HCT116 (cell line): ENCODE data around the gene EXOC4. TPM values are rescaled to one million over a fixed set of nuclear protein-coding genes. Genes with fewer than 3 reads are reported as not detected.

Experiments
- ATAC-seq: fragments of 200-7000 bp; cut with Tn5 transposase; 2 replicates; pipeline ENCODE4 v1.9.1; 2020; ENCODE audit warnings: mild to moderate bottlenecking, moderate library complexity
- BruUV-seq: library from RNA; stranded (reverse); fragments of 400-500 nt; replicated peaks from 2 replicates; lab custom pipeline; 2021; lab: Mats Ljungman, UMichigan
- CTCF ChIA-PET: fragments of 300-600 bp; sonication (Branson Sonifier 250); formaldehyde crosslinking; loops from one replicate; lab custom pipeline; 2021; ENCODE audit warnings: antibody characterized with exemption; lab: Charles Lee
- POLR2A ChIA-PET: fragments of 300-600, 350-600 bp; sonication (Branson Sonifier 250); formaldehyde crosslinking; loops from one replicate; lab custom pipeline; 2021; ENCODE audit warnings: antibody characterized with exemption; lab: Charles Lee
- RAD21 ChIA-PET, 2 experiments: fragments of 300-600 bp; sonication (Branson Sonifier 250); formaldehyde crosslinking; loops; one replicate each; lab custom pipeline; 2023; ENCODE audit warnings: low total read pairs in 2 of 2; ENCODE audit not compliant: uncharacterized antibody in 2 of 2, unreplicated experiment in 2 of 2, low non-redundant PET in 1 of 2; lab: Charles Lee
- DNase-seq: peaks from one replicate; pipeline ENCODE4 v3.0.0-alpha.2; 2010; ENCODE audit warnings: low read depth, low spot score
- H2AFZ ChIP-seq: fragments of 200-600 bp; shearing (Covaris generic), sonication (generic); 2 replicates; pipeline ENCODE4 v1.6.1; 2017; ENCODE audit warnings: low read depth, mixed run types, mixed read lengths, antibody characterized with exemption, low read length; ENCODE audit not compliant: poor library complexity, severe bottlenecking
- H3K27ac ChIP-seq: 2 replicates; pipeline ENCODE4 v1.5.1; 2012; ENCODE audit warnings: low read depth, low read length
- H3K27me3 ChIP-seq: fragments of 200-600 bp; sonication (generic); 2 replicates; pipeline ENCODE4 v1.6.1; 2016; ENCODE audit warnings: mixed run types, low read length, mixed read lengths; ENCODE audit not compliant: insufficient read depth
- H3K36me3 ChIP-seq, 2 experiments: fragments of 200-500 bp in 1 of 2; fragments of 200-600 bp in 1 of 2; sonication (Bioruptor generic) in 1 of 2; sonication (generic) in 1 of 2; 2 replicates each; pipeline versions ENCODE4 v1.5.1 to v1.6.1; 2014 to 2016; ENCODE audit warnings: low read length in 2 of 2, inconsistent platforms in 1 of 2, mixed read lengths in 1 of 2, mixed run types in 1 of 2; ENCODE audit not compliant: insufficient read depth in 2 of 2, control insufficient read depth in 1 of 2
- H3K4me1 ChIP-seq, 2 experiments: fragments of 200-600 bp in 1 of 2; sonication (generic) in 1 of 2; 2 replicates each; pipeline versions ENCODE4 v1.5.1 to v1.6.1; 2012 to 2017; ENCODE audit warnings: low read length in 2 of 2, inconsistent platforms in 1 of 2, mild to moderate bottlenecking in 1 of 2, mixed read lengths in 1 of 2, mixed run types in 1 of 2, moderate library complexity in 1 of 2; ENCODE audit not compliant: insufficient read depth in 2 of 2, control insufficient read depth in 1 of 2
- H3K4me2 ChIP-seq: fragments of 200-600 bp; sonication (generic); 2 replicates; pipeline ENCODE4 v1.6.1; 2017; ENCODE audit warnings: mixed run types, low read length, mixed read lengths
- H3K4me3 ChIP-seq, 2 experiments: fragments of 200-600 bp in 1 of 2; sonication (generic) in 1 of 2; replicated peaks in 1 of 2; 2 replicates each; pipeline ENCODE4 v1.5.1; 2011 to 2016; ENCODE audit warnings: low read length in 2 of 2, control low read depth in 1 of 2, low read depth in 1 of 2, mild to moderate bottlenecking in 1 of 2, mixed read lengths in 1 of 2, mixed run types in 1 of 2
- H3K79me2 ChIP-seq: fragments of 200-600 bp; sonication (generic); 2 replicates; pipeline ENCODE4 v1.6.1; 2017; ENCODE audit warnings: mild to moderate bottlenecking, mixed run types, low read length, moderate library complexity, mixed read lengths; ENCODE audit not compliant: insufficient read depth
- H3K9ac ChIP-seq: fragments of 200-600 bp; sonication (generic); 2 replicates; pipeline ENCODE4 v1.6.1; 2016; ENCODE audit warnings: low read length, mixed read lengths
- H3K9me2 ChIP-seq: fragments of 200-600 bp; sonication (generic), shearing (Covaris generic); 2 replicates; pipeline ENCODE4 v1.6.1; 2017; ENCODE audit warnings: mixed run types, mild to moderate bottlenecking, moderate library complexity; ENCODE audit not compliant: insufficient read depth
- H3K9me3 ChIP-seq, 2 experiments: fragments of 200-500 bp in 1 of 2; fragments of 200-600 bp in 1 of 2; sonication (Bioruptor generic) in 1 of 2; sonication (generic) in 1 of 2; 2 replicates each; pipeline ENCODE4 v1.6.1; 2014 to 2017; ENCODE audit warnings: low read length in 2 of 2, mixed read lengths in 2 of 2, inconsistent platforms in 1 of 2, low read depth in 1 of 2, mild to moderate bottlenecking in 1 of 2, mixed run types in 1 of 2, moderate library complexity in 1 of 2; ENCODE audit not compliant: control insufficient read depth in 1 of 2, insufficient read depth in 1 of 2
- H4K20me1 ChIP-seq: fragments of 200-600 bp; sonication (generic), shearing (Covaris generic); 2 replicates; pipeline ENCODE4 v1.6.1; 2017; ENCODE audit warnings: mixed run types, mild to moderate bottlenecking, moderate library complexity; ENCODE audit not compliant: insufficient read depth
- CBX3 ChIP-seq: IDR thresholded peaks from 2 replicates; pipeline ENCODE4 v1.6.1; 2012; ENCODE audit warnings: low read depth
- CEBPB ChIP-seq: IDR thresholded peaks from 2 replicates; pipeline ENCODE4 v1.6.1; 2012; ENCODE audit warnings: low read depth
- EGR1 ChIP-seq: IDR thresholded peaks from 2 replicates; pipeline ENCODE4 v1.6.1; 2012; ENCODE audit warnings: low read depth
- ELF1 ChIP-seq: IDR thresholded peaks from 2 replicates; pipeline ENCODE4 v1.6.1; 2012; ENCODE audit warnings: low read depth, borderline replicate concordance
- FOSL1 ChIP-seq: IDR thresholded peaks from 2 replicates; pipeline ENCODE4 v1.6.1; 2012; ENCODE audit warnings: low read depth
- JUND ChIP-seq: IDR thresholded peaks from 2 replicates; pipeline ENCODE4 v1.6.1; 2012
- MAX ChIP-seq: IDR thresholded peaks from 2 replicates; pipeline ENCODE4 v1.6.1; 2012
- RAD21 ChIP-seq: IDR thresholded peaks from 2 replicates; pipeline ENCODE4 v1.6.1; 2012; ENCODE audit warnings: low read depth, mild to moderate bottlenecking
- SIN3A ChIP-seq: IDR thresholded peaks from 2 replicates; pipeline ENCODE4 v1.6.1; 2012; ENCODE audit warnings: low read depth
- SRF ChIP-seq: IDR thresholded peaks from 2 replicates; pipeline ENCODE4 v1.6.1; 2012; ENCODE audit warnings: low read depth
- TCF7L2 ChIP-seq: IDR thresholded peaks from 2 replicates; pipeline ENCODE4 v1.7.0; 2011; ENCODE audit warnings: borderline replicate concordance, inconsistent platforms; ENCODE audit not compliant: insufficient read depth, insufficient read length; ENCODE audit errors: extremely low read depth
- YY1 ChIP-seq: IDR thresholded peaks from 2 replicates; pipeline ENCODE4 v1.6.1; 2011; ENCODE audit warnings: low read length, low read depth, moderate library complexity, mild to moderate bottlenecking; ENCODE audit not compliant: insufficient replicate concordance; ENCODE audit errors: extremely low read depth
- ZFX ChIP-seq: fragments of 450-650 bp; IDR thresholded peaks from 2 replicates; pipeline ENCODE4 v1.6.1; 2017
- ZNF274 ChIP-seq: fragments of 200-500 bp; sonication (Bioruptor generic); IDR thresholded peaks from 2 replicates; pipeline ENCODE4 v1.6.1; 2014; ENCODE audit warnings: mild to moderate bottlenecking, low read depth, low read length, inconsistent platforms
- intact Hi-C: fragments of 100-400 bp; cut with micrococcal nuclease; formaldehyde crosslinking; loops from 2 replicates; pipeline ENCODE4 v1.10.0; 2022
- total RNA-seq: library from RNA; stranded (reverse); gene quantifications from one replicate; pipeline ENCODE4 v1.2.1, GENCODE V29; 2021; ENCODE audit not compliant: unreplicated experiment
- TF ChIP-seq, protein P1 (sequence below): IDR thresholded peaks from 2 replicates; pipeline ENCODE4 v1.6.1; 2012; ENCODE audit warnings: low read depth
- TF ChIP-seq, protein P2 (sequence below), 3 experiments: fragments of 200-600 bp in 1 of 3; sonication (generic) in 1 of 3; IDR thresholded peaks in 2 of 3; conservative IDR thresholded peaks in 1 of 3; 2 replicates each; pipeline ENCODE4 v1.5.1; 2012 to 2017; ENCODE audit warnings: low read depth in 2 of 3, low read length in 2 of 3, antibody characterized with exemption in 1 of 3, borderline replicate concordance in 1 of 3, control low read depth in 1 of 3, mild to moderate bottlenecking in 1 of 3, mixed read lengths in 1 of 3, mixed run types in 1 of 3, moderate library complexity in 1 of 3; ENCODE audit not compliant: insufficient read depth in 1 of 3
- TF ChIP-seq, protein P3 (sequence below): IDR thresholded peaks from 2 replicates; pipeline ENCODE4 v1.6.1; 2011; ENCODE audit warnings: mild to moderate bottlenecking, low read length, moderate library complexity; ENCODE audit not compliant: insufficient replicate concordance; ENCODE audit errors: extremely low read depth

The EXOC4 gene
- total RNA-seq, 1 experiment from 2014 or later, result 40.3 TPM

- H3K4me3 ChIP-seq, result no peak overlapping the region
- no peak overlapping the region for H3K4me2 ChIP-seq
- no peak for TF ChIP-seq CEBPB
- TF ChIP-seq, protein P1, sequence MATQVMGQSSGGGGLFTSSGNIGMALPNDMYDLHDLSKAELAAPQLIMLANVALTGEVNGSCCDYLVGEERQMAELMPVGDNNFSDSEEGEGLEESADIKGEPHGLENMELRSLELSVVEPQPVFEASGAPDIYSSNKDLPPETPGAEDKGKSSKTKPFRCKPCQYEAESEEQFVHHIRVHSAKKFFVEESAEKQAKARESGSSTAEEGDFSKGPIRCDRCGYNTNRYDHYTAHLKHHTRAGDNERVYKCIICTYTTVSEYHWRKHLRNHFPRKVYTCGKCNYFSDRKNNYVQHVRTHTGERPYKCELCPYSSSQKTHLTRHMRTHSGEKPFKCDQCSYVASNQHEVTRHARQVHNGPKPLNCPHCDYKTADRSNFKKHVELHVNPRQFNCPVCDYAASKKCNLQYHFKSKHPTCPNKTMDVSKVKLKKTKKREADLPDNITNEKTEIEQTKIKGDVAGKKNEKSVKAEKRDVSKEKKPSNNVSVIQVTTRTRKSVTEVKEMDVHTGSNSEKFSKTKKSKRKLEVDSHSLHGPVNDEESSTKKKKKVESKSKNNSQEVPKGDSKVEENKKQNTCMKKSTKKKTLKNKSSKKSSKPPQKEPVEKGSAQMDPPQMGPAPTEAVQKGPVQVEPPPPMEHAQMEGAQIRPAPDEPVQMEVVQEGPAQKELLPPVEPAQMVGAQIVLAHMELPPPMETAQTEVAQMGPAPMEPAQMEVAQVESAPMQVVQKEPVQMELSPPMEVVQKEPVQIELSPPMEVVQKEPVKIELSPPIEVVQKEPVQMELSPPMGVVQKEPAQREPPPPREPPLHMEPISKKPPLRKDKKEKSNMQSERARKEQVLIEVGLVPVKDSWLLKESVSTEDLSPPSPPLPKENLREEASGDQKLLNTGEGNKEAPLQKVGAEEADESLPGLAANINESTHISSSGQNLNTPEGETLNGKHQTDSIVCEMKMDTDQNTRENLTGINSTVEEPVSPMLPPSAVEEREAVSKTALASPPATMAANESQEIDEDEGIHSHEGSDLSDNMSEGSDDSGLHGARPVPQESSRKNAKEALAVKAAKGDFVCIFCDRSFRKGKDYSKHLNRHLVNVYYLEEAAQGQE, result no peak
- TF ChIP-seq FOSL1, result no peak
- no peak for TF ChIP-seq CBX3
- TF ChIP-seq TCF7L2, result no peak
- no peak for TF ChIP-seq ELF1
- no peak for TF ChIP-seq JUND
- TF ChIP-seq SIN3A, result no peak
- no peak for TF ChIP-seq YY1
- TF ChIP-seq ZFX, result no peak
- no peak for TF ChIP-seq SRF
- TF ChIP-seq RAD21, result no peak
- TF ChIP-seq ZNF274, result no peak
- no peak for TF ChIP-seq EGR1
- TF ChIP-seq, protein P2, sequence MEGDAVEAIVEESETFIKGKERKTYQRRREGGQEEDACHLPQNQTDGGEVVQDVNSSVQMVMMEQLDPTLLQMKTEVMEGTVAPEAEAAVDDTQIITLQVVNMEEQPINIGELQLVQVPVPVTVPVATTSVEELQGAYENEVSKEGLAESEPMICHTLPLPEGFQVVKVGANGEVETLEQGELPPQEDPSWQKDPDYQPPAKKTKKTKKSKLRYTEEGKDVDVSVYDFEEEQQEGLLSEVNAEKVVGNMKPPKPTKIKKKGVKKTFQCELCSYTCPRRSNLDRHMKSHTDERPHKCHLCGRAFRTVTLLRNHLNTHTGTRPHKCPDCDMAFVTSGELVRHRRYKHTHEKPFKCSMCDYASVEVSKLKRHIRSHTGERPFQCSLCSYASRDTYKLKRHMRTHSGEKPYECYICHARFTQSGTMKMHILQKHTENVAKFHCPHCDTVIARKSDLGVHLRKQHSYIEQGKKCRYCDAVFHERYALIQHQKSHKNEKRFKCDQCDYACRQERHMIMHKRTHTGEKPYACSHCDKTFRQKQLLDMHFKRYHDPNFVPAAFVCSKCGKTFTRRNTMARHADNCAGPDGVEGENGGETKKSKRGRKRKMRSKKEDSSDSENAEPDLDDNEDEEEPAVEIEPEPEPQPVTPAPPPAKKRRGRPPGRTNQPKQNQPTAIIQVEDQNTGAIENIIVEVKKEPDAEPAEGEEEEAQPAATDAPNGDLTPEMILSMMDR (IDR thresholded peaks at IDR 0.05 in 2 of 3, conservative IDR thresholded peaks at IDR 0.05 in 1 of 3; ENCODE audit: borderline replicate concordance in 1 of 3, insufficient read depth in 1 of 3, low read depth in 2 of 3, low read length in 2 of 3), result no peak
- TF ChIP-seq, protein P3, sequence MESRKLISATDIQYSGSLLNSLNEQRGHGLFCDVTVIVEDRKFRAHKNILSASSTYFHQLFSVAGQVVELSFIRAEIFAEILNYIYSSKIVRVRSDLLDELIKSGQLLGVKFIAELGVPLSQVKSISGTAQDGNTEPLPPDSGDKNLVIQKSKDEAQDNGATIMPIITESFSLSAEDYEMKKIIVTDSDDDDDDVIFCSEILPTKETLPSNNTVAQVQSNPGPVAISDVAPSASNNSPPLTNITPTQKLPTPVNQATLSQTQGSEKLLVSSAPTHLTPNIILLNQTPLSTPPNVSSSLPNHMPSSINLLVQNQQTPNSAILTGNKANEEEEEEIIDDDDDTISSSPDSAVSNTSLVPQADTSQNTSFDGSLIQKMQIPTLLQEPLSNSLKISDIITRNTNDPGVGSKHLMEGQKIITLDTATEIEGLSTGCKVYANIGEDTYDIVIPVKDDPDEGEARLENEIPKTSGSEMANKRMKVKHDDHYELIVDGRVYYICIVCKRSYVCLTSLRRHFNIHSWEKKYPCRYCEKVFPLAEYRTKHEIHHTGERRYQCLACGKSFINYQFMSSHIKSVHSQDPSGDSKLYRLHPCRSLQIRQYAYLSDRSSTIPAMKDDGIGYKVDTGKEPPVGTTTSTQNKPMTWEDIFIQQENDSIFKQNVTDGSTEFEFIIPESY, result no peak
- TF ChIP-seq MAX, result no peak
- TF ChIP-seq, all 23 proteins: peak for 0
- H4K20me1 ChIP-seq, result no peaks in the 10 kb centered on the region
- BruUV-seq, result no TSS peak
- no peaks in the 10 kb centered on the region for H3K9me3 ChIP-seq
- H2AFZ ChIP-seq, result no peak overlapping the region
- no peaks in the 10 kb centered on the region for H3K27me3 ChIP-seq
- H3K4me1 ChIP-seq, result no peaks in the 10 kb centered on the region
- peaks cover 3% of the 10 kb centered on the region; the same call in 1 of the 2 replicates for H3K79me2 ChIP-seq
- H3K9me2 ChIP-seq, result no peaks in the 10 kb centered on the region; the same call in 1 of the 2 replicates
- H3K36me3 ChIP-seq, result peaks cover 0 to 3% of the 10 kb centered on the region in 2 experiments; a peak in 1 of 4 replicates
- CTCF ChIA-PET, result no interaction called here
- no peak for DNase-seq
- RAD21 ChIA-PET, result no interaction called here
- POLR2A ChIA-PET, result no interaction called here
- no peak for ATAC-seq
- no peak overlapping the region for H3K27ac ChIP-seq
- intact Hi-C loops, result no loop called here
- H3K9ac ChIP-seq, result no peak overlapping the region
Measured at GRCh38 chr7:133282094-133282493, 29.2 kb downstream of the EXOC4 start.
